22Rv1 (cell line): ENCODE measurements around the gene KIF18B.

Source experiments
- CTCF ChIP-seq: fragments of 450-650 bp; IDR thresholded peaks from 2 replicates; pipeline ENCODE4 v1.5.1; 2017; ENCODE audit warnings: mild to moderate bottlenecking
- ZFX ChIP-seq: fragments of 450-650 bp; IDR thresholded peaks from 2 replicates; pipeline ENCODE4 v1.6.1; 2017; ENCODE audit warnings: antibody characterized with exemption, borderline replicate concordance

DNA sequence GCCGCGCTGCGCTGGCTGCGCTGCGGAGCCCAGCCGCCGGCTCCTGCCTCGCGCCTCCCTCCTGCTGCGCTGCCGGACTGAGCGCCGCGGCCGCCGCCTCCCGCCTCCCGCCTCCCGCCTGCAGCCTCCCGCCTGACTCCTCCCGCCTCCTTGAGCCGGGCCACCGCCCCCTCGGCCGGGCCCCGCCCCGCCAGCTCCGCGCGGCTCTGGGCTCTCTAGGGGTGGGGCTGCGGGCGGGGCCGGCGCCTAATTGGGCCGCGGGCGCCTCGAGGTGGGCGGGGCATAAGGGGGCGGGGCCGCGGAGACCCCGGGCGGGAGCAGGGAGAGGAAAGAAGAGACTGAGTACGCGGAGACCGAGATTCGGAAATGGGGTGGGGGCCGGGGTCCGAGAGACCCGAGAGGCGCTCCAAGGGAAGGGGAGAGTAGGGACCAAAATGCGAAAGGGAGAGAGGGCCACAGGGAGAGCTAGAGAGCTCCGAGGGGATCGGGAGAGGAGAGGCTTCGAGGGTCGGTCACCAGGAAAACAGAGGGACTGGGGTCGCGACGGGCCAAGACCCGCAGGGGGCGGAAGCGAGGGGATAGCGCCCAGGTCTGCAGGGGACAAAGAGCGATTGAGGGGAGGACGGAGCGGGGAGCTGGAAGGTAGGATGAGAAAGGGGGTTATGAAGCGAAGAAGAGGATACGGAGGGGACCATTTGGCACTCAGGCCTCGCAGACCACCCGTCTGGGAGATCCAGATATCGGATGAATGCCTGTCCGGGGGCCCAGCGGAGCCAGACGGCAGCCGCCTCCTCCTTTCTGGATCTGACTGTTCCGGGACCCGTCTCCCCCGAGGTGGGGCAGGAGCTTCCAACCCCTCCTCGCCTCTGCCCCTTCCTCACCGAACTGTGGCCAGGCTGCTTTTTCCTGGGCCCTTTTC, 20.9 kb upstream of the KIF18B start, which contains the start of gene C1QL1:
- no peak for TF ChIP-seq CTCF
- TF ChIP-seq ZFX, result no peak
